NCI-H1417 (cell line): ENCODE results near the gene CTR9.

Experiments used
- DNase-seq, 3 experiments: peaks; one replicate each; lab custom pipeline; 2025; lab: John Stamatoyannopoulos, UW

The CTR9 gene

GRCh38 chr11:10742460-10743208, 8.4 kb upstream of the CTR9 start:
- no peak for DNase-seq

- DNase-seq: no peak
Measured at GRCh38 chr11:10743354-10744000, 7.6 kb upstream of the CTR9 start.

- DNase-seq: no peak
Measured at GRCh38 chr11:10744206-10744605, 6.8 kb upstream of the CTR9 start.

DNA sequence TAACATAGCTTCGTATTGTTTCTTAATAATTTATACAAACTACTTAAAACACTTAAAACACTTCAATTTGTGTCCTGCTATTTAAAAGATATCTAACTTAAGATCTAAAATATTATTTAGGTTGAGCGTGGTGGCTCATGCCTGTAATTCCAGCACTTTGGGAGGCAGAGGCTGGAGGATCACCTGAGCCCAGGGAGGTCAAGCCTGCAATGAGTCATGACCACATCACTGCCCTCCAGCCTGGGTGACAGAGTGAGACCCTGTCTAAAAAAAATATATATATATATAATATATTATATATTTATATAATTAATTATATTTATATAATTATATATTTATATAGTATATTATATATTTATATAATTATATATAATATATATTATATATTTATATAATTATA, 4.2 kb upstream of the CTR9 start:
- no peak for DNase-seq

DNA sequence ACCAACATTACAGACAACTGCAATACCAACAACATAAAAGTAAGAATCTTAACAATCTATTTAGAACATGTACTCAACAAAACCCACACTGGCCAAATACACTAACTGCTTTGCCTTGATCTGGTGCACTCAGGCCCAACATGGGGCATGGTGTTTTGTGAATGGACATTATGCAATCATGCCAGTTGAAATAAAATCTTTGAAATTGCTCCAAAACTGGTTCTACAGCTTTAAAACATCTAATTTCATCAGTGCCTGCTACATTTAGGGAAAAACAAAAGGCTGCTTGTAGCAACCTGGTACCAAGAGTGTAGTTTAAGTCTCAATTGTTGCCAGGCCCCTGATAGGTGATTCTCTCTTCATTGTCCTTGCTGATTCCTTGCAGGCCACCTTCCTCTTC, 3.3 kb upstream of the CTR9 start:
- DNase-seq: no peak

DNA sequence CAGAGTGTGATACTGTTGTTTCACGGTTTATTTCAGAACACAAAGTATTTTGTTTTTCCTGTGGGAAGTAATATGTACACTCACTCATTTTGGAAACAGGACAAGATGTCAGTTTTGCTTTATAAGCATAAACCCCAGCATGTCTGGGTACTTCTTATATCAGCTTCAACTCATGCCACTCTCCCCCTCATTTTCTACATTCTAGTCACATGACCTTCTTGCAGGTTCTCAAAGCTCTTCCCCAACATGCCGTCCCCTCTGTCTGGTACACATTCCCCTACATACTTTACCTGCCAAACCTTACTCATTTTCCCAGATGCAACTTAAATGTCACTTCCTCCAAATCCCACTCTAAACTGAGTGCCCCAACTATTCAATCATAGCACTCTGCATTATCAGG, 1.6 kb upstream of the CTR9 start:
- no peak for DNase-seq

DNA sequence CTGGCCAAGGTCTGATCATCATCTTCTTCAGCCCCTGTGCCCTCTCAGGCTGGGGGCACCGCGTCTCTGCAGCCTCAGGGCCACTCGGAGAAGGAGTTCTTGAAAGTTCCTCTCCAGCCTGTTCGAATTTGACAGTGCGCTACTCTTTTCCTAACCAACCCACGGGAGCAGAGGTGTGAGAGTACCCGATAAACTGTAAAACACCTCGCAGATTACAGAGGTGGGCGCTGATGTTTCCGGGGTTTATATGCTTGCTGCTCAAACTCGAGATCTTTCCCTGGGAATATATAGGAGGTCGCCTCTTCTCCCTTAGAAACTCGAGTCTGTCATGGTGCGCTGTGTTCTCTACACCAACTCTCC, 515 bp downstream of the CTR9 start:
- no peak for DNase-seq

DNA sequence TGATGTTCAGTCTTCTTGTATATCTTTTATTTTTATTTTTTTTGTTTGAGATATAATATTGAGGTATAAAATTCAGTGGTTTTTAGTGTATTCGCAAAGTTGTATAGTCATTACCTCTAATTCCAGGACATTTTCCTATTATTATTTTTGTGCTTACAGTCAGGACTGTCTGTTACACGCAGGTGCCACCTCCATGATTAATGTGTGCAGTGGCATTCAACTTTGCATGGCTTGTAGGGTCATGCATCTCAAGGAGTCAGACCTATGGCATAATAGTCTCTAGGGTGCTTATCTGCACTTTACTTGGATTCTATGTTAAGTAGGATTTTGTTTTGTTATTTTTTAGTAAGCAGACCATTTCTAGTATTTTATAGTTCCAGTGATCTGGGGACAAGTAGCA, 1.0 kb downstream of the CTR9 start:
- DNase-seq: peak in 1 of 3 experiments; percentile 20

GRCh38 chr11:10752486-10752885, 1.4 kb downstream of the CTR9 start:
- no peak for DNase-seq

- no peak for DNase-seq
Measured at GRCh38 chr11:10758957-10759356, 7.9 kb downstream of the CTR9 start.

- no peak for DNase-seq
Measured at GRCh38 chr11:10761085-10761698, 10.1 kb downstream of the CTR9 start.

GRCh38 chr11:10762185-10762584, 11.1 kb downstream of the CTR9 start:
- no peak for DNase-seq

DNA sequence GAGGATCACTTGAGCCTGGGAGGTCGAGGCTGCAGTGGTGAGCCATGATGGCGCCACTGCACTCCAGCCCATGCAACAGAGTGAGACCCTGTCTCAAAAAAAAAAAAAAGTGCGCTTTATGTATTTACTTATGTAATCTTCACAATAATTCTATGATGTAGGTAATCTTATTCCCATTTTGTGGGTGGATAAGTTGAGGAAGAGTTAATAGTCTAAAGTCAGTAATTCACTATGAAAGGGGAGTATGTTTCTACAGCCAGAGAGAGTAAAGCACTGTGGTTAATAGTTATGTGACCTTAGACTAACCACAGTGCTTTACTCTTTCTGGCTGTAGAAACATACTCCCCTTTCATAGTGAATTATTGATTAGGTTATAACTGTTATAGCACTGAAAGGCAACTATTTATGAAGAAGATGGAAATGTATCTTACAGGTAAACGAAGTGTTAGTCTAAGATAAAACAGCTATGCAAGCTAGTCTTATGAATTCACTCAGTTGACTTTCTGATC, 11.9 kb downstream of the CTR9 start:
- DNase-seq: no peak

DNA sequence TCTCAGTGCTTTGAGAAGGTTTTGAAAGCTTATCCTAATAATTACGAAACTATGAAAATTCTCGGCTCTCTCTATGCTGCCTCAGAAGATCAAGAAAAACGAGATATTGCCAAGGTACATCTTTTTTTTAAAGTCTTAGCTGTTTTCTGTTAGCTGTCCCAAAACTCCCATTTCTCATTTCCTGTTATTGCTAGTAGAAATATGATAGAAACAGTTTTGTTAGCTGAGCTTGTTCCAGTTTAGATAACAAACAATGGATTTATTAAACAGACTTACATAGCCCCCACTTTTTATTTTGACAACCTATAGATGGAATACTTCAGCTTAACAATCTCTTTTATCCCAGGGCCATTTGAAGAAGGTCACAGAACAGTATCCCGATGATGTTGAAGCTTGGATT, 12.7 kb downstream of the CTR9 start:
- no peak for DNase-seq

DNA sequence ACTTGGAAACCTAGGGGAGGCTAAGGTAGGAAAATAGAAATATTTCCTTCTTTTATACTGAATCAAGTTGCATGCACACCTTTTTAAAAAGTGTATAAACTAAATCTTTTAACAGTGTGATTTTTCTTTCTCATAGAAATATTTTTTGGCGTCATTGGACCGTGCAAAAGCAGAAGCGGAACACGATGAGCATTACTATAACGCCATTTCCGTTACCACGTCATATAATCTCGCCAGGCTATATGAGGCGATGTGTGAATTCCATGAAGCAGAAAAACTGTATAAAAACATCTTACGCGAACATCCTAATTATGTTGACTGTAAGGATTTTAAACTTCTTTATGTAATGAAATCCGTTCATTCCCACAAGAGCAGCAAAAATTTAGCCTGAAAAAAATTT, 13.4 kb downstream of the CTR9 start:
- no peak for DNase-seq

GRCh38 chr11:10770626-10771254, 19.7 kb downstream of the CTR9 start:
- DNase-seq: peak; percentile 7 to 60 (median 41)

GRCh38 chr11:10771457-10771856, 20.4 kb downstream of the CTR9 start:
- no peak for DNase-seq

- DNase-seq: no peak
Measured at GRCh38 chr11:10774811-10775210, 23.8 kb downstream of the CTR9 start.

- no peak for DNase-seq
Measured at GRCh38 chr11:10777393-10777793, 26.3 kb downstream of the CTR9 start.

DNA sequence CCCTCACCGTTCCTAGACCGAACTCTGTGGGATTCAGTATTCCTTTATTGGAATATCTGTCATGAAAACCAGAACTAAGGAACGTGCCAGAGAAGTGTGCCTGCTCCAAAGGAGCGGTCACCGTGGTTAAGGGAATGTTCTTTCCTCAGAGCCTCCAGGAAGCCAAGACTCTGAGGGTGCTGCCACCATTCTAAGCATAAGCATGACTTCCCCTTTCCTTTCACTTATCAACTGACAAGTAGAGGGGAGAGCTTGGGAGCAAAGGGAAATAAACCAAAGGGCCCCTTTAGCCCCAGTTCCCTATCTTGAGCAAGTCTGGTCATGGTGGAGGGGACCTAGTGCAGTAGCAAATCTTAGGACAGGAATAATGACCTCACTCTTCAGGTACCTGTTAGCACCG, 26.8 kb downstream of the CTR9 start:
- no peak for DNase-seq

- DNase-seq: no peak
Measured at GRCh38 chr11:10778217-10778970, 27.3 kb downstream of the CTR9 start.

DNA sequence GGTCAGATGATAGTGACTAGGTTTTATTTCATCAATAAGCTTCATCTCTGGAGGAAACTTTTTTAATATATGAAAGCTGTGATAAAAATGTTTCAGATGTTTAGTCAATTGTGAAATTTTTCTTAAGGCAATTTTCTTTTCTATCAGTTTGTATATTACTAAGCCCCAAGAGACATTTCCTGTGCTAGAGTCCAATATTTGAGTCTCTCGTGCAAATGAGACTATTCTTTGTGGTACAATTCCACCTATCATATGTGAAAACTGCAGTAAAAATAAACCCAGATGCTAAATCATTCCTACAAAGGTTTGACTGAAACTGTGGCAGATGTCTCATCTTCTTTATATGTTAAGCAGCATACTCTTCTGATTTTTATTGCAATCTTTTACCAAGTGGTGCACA, 28.0 kb downstream of the CTR9 start:
- no peak for DNase-seq
